H9 (cell line): ENCODE results near the gene FAM83F. TPM values are rescaled to one million over a fixed set of nuclear protein-coding genes. Genes with fewer than 3 reads are reported as not detected.
A peak's percentile ranks its signal among the peaks of the same experiment; 100 is the strongest.

Experiments
- DNase-seq: peaks from one replicate; pipeline ENCODE4 v3.0.0-alpha.2; 2017
- H2AFZ ChIP-seq: one replicate; pipeline ENCODE4 v1.6.1; 2013; ENCODE audit warnings: mild to moderate bottlenecking, low read length, control low read depth, moderate library complexity
- H2AK5ac ChIP-seq: 2 replicates; pipeline ENCODE4 v1.6.1; 2013; ENCODE audit warnings: low read length, control low read depth, mixed read lengths; ENCODE audit not compliant: insufficient read length
- H2BK120ac ChIP-seq: one replicate; pipeline ENCODE4 v1.6.1; 2013; ENCODE audit warnings: low read depth, mild to moderate bottlenecking, low read length, control low read depth, inconsistent platforms; ENCODE audit not compliant: poor library complexity, severe bottlenecking
- H2BK12ac ChIP-seq: 2 replicates; pipeline ENCODE4 v1.6.1; 2013; ENCODE audit warnings: low read length, control low read depth, mixed read lengths, low read depth; ENCODE audit not compliant: insufficient read length
- H2BK15ac ChIP-seq: 2 replicates; pipeline ENCODE4 v1.6.1; 2013; ENCODE audit warnings: low read depth, low read length, control low read depth
- H2BK20ac ChIP-seq: one replicate; pipeline ENCODE4 v1.6.1; 2013; ENCODE audit warnings: low read depth, mild to moderate bottlenecking, low read length, control low read depth, inconsistent platforms; ENCODE audit not compliant: poor library complexity, severe bottlenecking
- H2BK5ac ChIP-seq: 2 replicates; pipeline ENCODE4 v1.6.1; 2013; ENCODE audit warnings: low read length, control low read depth, mixed read lengths; ENCODE audit not compliant: insufficient read length
- H3K14ac ChIP-seq: 2 replicates; pipeline ENCODE4 v1.6.1; 2013; ENCODE audit warnings: low read length, control low read depth; ENCODE audit not compliant: insufficient read depth
- H3K18ac ChIP-seq: 2 replicates; pipeline ENCODE4 v1.6.1; 2013; ENCODE audit warnings: low read depth, mild to moderate bottlenecking, mixed read lengths, low read length, control low read depth; ENCODE audit not compliant: insufficient read length
- H3K23ac ChIP-seq: 2 replicates; pipeline ENCODE4 v1.6.1; 2013; ENCODE audit warnings: low read length, control low read depth, mixed read lengths, low read depth; ENCODE audit not compliant: insufficient read length
- H3K23me2 ChIP-seq: 2 replicates; pipeline ENCODE4 v1.6.1; 2013; ENCODE audit warnings: low read depth, mild to moderate bottlenecking, mixed read lengths, low read length, control low read depth; ENCODE audit not compliant: insufficient read length, poor library complexity, severe bottlenecking
- H3K27ac ChIP-seq: 2 replicates; pipeline ENCODE4 v1.5.1; 2013; ENCODE audit warnings: low read length, control low read depth, mixed read lengths, low read depth; ENCODE audit not compliant: insufficient read length
- H3K27me3 ChIP-seq: 2 replicates; pipeline ENCODE4 v1.6.1; 2013; ENCODE audit warnings: low read length, control low read depth, inconsistent platforms; ENCODE audit not compliant: insufficient read depth
- H3K4ac ChIP-seq: 2 replicates; pipeline ENCODE4 v1.6.1; 2013; ENCODE audit warnings: low read depth, mild to moderate bottlenecking, control low read depth, inconsistent platforms, low read length, moderate library complexity
- H3K4me1 ChIP-seq: 2 replicates; pipeline ENCODE4 v1.6.1; 2013; ENCODE audit warnings: low read length, control low read depth, inconsistent platforms; ENCODE audit not compliant: insufficient read depth
- H3K4me2 ChIP-seq: 2 replicates; pipeline ENCODE4 v1.6.1; 2013; ENCODE audit warnings: low read length, control low read depth, mixed read lengths; ENCODE audit not compliant: insufficient read length, insufficient read depth
- H3K56ac ChIP-seq: 2 replicates; pipeline ENCODE4 v1.6.1; 2013; ENCODE audit warnings: low read depth, mild to moderate bottlenecking, mixed read lengths, low read length, control low read depth; ENCODE audit not compliant: insufficient read length
- H3K79me1 ChIP-seq: 2 replicates; pipeline ENCODE4 v1.6.1; 2013; ENCODE audit warnings: low read depth, mild to moderate bottlenecking, moderate library complexity, low read length, control low read depth, inconsistent platforms; ENCODE audit not compliant: insufficient read depth, poor library complexity, severe bottlenecking
- H3K79me2 ChIP-seq: 2 replicates; pipeline ENCODE4 v1.6.1; 2013; ENCODE audit warnings: low read length, control low read depth, inconsistent platforms; ENCODE audit not compliant: insufficient read depth
- H3K9ac ChIP-seq: 2 replicates; pipeline ENCODE4 v1.6.1; 2013; ENCODE audit warnings: low read length, control low read depth, mixed read lengths; ENCODE audit not compliant: insufficient read length; ENCODE audit errors: extremely low read depth
- H3K9me3 ChIP-seq: one replicate; pipeline ENCODE4 v1.6.1; 2013; ENCODE audit warnings: low read depth, low read length, inconsistent platforms; ENCODE audit not compliant: control insufficient read depth
- H3T11ph ChIP-seq: one replicate; pipeline ENCODE4 v1.6.1; 2013; ENCODE audit warnings: mild to moderate bottlenecking, low read length, control low read depth, inconsistent platforms
- H4K20me1 ChIP-seq: one replicate; pipeline ENCODE4 v1.6.1; 2013; ENCODE audit not compliant: control insufficient read depth, insufficient read length, insufficient read depth
- H4K5ac ChIP-seq: 2 replicates; pipeline ENCODE4 v1.6.1; 2013; ENCODE audit warnings: low read depth, mild to moderate bottlenecking, mixed read lengths, low read length, control low read depth; ENCODE audit not compliant: insufficient read length
- H4K8ac ChIP-seq: replicated peaks from 2 replicates; pipeline ENCODE4 v1.6.1; 2013; ENCODE audit warnings: low read length, control low read depth, mixed read lengths, low read depth; ENCODE audit not compliant: insufficient read length
- H4K91ac ChIP-seq: 2 replicates; pipeline ENCODE4 v1.6.1; 2013; ENCODE audit warnings: low read depth, mild to moderate bottlenecking, moderate library complexity, mixed read lengths, low read length, control low read depth; ENCODE audit not compliant: insufficient read length
- H3K27ac Mint-ChIP-seq, 3 experiments: 2 replicates in 2 of 3; 3 replicates in 1 of 3; pipeline ENCODE4 v1.8.0; 2020 to 2021; ENCODE audit warnings: mixed read lengths in 3 of 3, mild to moderate bottlenecking in 1 of 3, moderate library complexity in 1 of 3
- H3K27me3 Mint-ChIP-seq: 2 replicates; pipeline ENCODE4 v1.8.0; 2021; ENCODE audit warnings: low read depth, mild to moderate bottlenecking, moderate library complexity, mixed read lengths
- H3K36me3 Mint-ChIP-seq, 3 experiments: 2 replicates in 2 of 3; 3 replicates in 1 of 3; pipeline ENCODE4 v1.8.0; 2020 to 2021; ENCODE audit warnings: low read depth in 3 of 3, mixed read lengths in 3 of 3; ENCODE audit not compliant: insufficient read depth in 1 of 3
- H3K4me1 Mint-ChIP-seq, 2 experiments: 2 replicates each; pipeline ENCODE4 v1.8.0; 2020; ENCODE audit warnings: mixed read lengths in 2 of 2
- H3K4me3 Mint-ChIP-seq, 2 experiments: 2 replicates in 1 of 2; 3 replicates in 1 of 2; pipeline ENCODE4 v1.8.0; 2020 to 2021; ENCODE audit warnings: mild to moderate bottlenecking in 2 of 2, mixed read lengths in 2 of 2, moderate library complexity in 1 of 2
- H3K9me3 Mint-ChIP-seq, 2 experiments: 2 replicates in 1 of 2; 3 replicates in 1 of 2; pipeline ENCODE4 v1.8.0; 2020; ENCODE audit warnings: mild to moderate bottlenecking in 2 of 2, mixed read lengths in 2 of 2, moderate library complexity in 1 of 2
- CTCF ChIP-seq: fragments of 200-600 bp; sonication (generic); conservative IDR thresholded peaks from 3 replicates; pipeline ENCODE4 v1.8.0; 2021; ENCODE audit warnings: antibody characterized with exemption, mild to moderate bottlenecking
- WGBS: extraction: QIAGEN DNeasy Blood & Tissue Kit; methylation state at CpG from one replicate; pipeline ENCODE4 v1.1.7; 2013; ENCODE audit warnings: missing lambda C conversion rate, low lambda C conversion rate, mixed read lengths; ENCODE audit not compliant: insufficient read length; ENCODE audit errors: extremely low coverage; 5-methylcytosine and 5-hydroxymethylcytosine counted together
- total RNA-seq: library from RNA; stranded (reverse); gene quantifications from 2 replicates; pipeline ENCODE4 v1.2.1, GENCODE V29; 2021

FAM83F gene
- total RNA-seq, 1 experiment from 2014 or later, result 17.4 TPM

- H2AK5ac ChIP-seq, result no peak overlapping the region
- H3K4me1 ChIP-seq, result peaks cover 8% of the 10 kb centered on the region
- H3K27me3 Mint-ChIP-seq, result no peaks in the 10 kb centered on the region
- H2BK120ac ChIP-seq, result no peak overlapping the region
- no peaks in the 10 kb centered on the region for H4K20me1 ChIP-seq
- H2BK15ac ChIP-seq, result no peak overlapping the region
- peaks cover 2% of the 10 kb centered on the region for H3K79me1 ChIP-seq
- H2BK20ac ChIP-seq, result no peak overlapping the region
- no peak overlapping the region for H2BK12ac ChIP-seq
- no peak overlapping the region for H2BK5ac ChIP-seq
- 0 out of 2 replicates have a peak, but pooled peaks cover 2% of the 10 kb centered on the region for H3K79me2 ChIP-seq
- H4K91ac ChIP-seq, result no peak overlapping the region
- no peak overlapping the region for H3K56ac ChIP-seq
- no peaks in the 10 kb centered on the region for H3K27me3 ChIP-seq
- H3T11ph ChIP-seq, result no peak overlapping the region
- no peaks in the 10 kb centered on the region for H3K23me2 ChIP-seq
- no peak overlapping the region for H3K18ac ChIP-seq
- H3K9me3 ChIP-seq, result no peaks in the 10 kb centered on the region
- H3K4me3 Mint-ChIP-seq, result peak overlapping the region in 1 of 2 experiments; percentile 39; a peak in 2 of 5 replicates
- no CpG with 5 or more reads among the region's 4 CpGs for WGBS
- H3K27ac Mint-ChIP-seq, result peak overlapping the region in 2 of 3 experiments; percentile 24 to 80; a peak in 5 of 7 replicates
- H4K5ac ChIP-seq, result no peak overlapping the region
- H2AFZ ChIP-seq, result no peak overlapping the region
- H3K23ac ChIP-seq, result no peak overlapping the region
- no peak overlapping the region for H4K8ac ChIP-seq
- H3K4me1 Mint-ChIP-seq, result peaks cover 46 to 47% of the 10 kb centered on the region in 2 experiments
- no peaks in the 10 kb centered on the region for H3K36me3 Mint-ChIP-seq
- no peak for TF ChIP-seq CTCF
- H3K27ac ChIP-seq, result no peak overlapping the region
- H3K9ac ChIP-seq, result no peak overlapping the region
- DNase-seq, result no peak
- H3K4me2 ChIP-seq, result peak overlapping the region; percentile 31
- no peak overlapping the region for H3K14ac ChIP-seq
- no peaks in the 10 kb centered on the region for H3K9me3 Mint-ChIP-seq
- H3K4ac ChIP-seq, result no peak overlapping the region
Measured at GRCh38 chr22:40056154-40056553, 61.4 kb downstream of the FAM83F start.
